ENCODE results near the gene MISP3.

Gene MISP3

GRCh38 chr19:14053500-14053899 lies 19.1 kb upstream of the MISP3 start:
- no peak for DNase-seq (ENCODE audit: low read depth in 2 of 2)

- DNase-seq (ENCODE audit: low read depth in 2 of 2) = no peak
Measured at GRCh38 chr19:14054099-14054498, 18.5 kb upstream of the MISP3 start.

- no peak for DNase-seq (ENCODE audit: low read depth in 2 of 2)
Measured at GRCh38 chr19:14054721-14055120, 17.9 kb upstream of the MISP3 start.

GRCh38 chr19:14055396-14055795 lies 17.2 kb upstream of the MISP3 start:
- no peak for DNase-seq (ENCODE audit: low read depth in 2 of 2)

GRCh38 chr19:14056069-14056666 lies 16.4 kb upstream of the MISP3 start:
- no peak for DNase-seq (ENCODE audit: low read depth in 2 of 2)

GRCh38 chr19:14056741-14057356 lies 15.7 kb upstream of the MISP3 start:
- no peak for DNase-seq (ENCODE audit: low read depth in 2 of 2)

- DNase-seq (ENCODE audit: low read depth in 2 of 2) = no peak
Measured at GRCh38 chr19:14058182-14059092, 14.1 kb upstream of the MISP3 start.

GRCh38 chr19:14059093-14059480 lies 13.5 kb upstream of the MISP3 start:
- DNase-seq (ENCODE audit: low read depth in 2 of 2) = no peak

GRCh38 chr19:14059652-14060155 lies 12.9 kb upstream of the MISP3 start:
- DNase-seq (ENCODE audit: low read depth in 2 of 2) = no peak

- no peak for DNase-seq (ENCODE audit: low read depth in 2 of 2)
Measured at GRCh38 chr19:14061081-14061749, 11.4 kb upstream of the MISP3 start.

GRCh38 chr19:14061751-14062557 lies 10.6 kb upstream of the MISP3 start, which contains the start of gene PALM3:
TSS of gene PALM3 (minus strand) at chr19:14062076. CDS start at chr19:14061980, 96 bp downstream.
- no peak for DNase-seq (ENCODE audit: low read depth in 2 of 2)

GRCh38 chr19:14062558-14062855 lies 10.1 kb upstream of the MISP3 start:
- DNase-seq (ENCODE audit: low read depth in 2 of 2) = no peak

GRCh38 chr19:14063105-14063504 lies 9.5 kb upstream of the MISP3 start:
- DNase-seq (ENCODE audit: low read depth in 2 of 2) = no peak

GRCh38 chr19:14066134-14066533 lies 6.5 kb upstream of the MISP3 start:
- no peak for DNase-seq (ENCODE audit: low read depth in 2 of 2)

- DNase-seq (ENCODE audit: low read depth in 2 of 2) = no peak
Measured at GRCh38 chr19:14070268-14071050, 2.1 kb upstream of the MISP3 start.

- peak; percentile 60 to 71 for DNase-seq (ENCODE audit: low read depth in 2 of 2)
Measured at GRCh38 chr19:14073261-14073924, 807 bp downstream of the MISP3 start.

- no peak for DNase-seq (ENCODE audit: low read depth in 2 of 2)
Measured at GRCh38 chr19:14073925-14074838, 1.6 kb downstream of the MISP3 start.

GRCh38 chr19:14078411-14078810 lies 5.8 kb downstream of the MISP3 start:
- DNase-seq (ENCODE audit: low read depth in 2 of 2) = no peak
